GM12892 (cell line): Measurements from ENCODE around the gene PKIG.

ENCODE experiments used
- DNase-seq: peaks from one replicate; pipeline ENCODE4 v3.0.0; 2011; ENCODE audit not compliant: insufficient read length
- FAIRE-seq: peaks from 2 replicates; lab custom pipeline; 2011; peaks lifted over from hg19 to GRCh38; lab: Jason Lieb, UNC
- POLR2A ChIP-seq: IDR thresholded peaks from 2 replicates; pipeline ENCODE4 v1.6.1; 2011; ENCODE audit warnings: low read depth, low read length, control low read depth
- POLR2AphosphoS5 ChIP-seq: IDR thresholded peaks from 2 replicates; pipeline ENCODE4 v1.6.1; 2011; ENCODE audit warnings: low read depth, low read length, control low read depth
- TAF1 ChIP-seq: IDR thresholded peaks from 2 replicates; pipeline ENCODE4 v1.6.1; 2011; ENCODE audit warnings: low read depth, mild to moderate bottlenecking, control low read depth, low read length, borderline replicate concordance

Gene PKIG

GRCh38 chr20:44640522-44640921, 58.1 kb downstream of the PKIG start:
- no peak for TF ChIP-seq POLR2A
- no peak for TF ChIP-seq POLR2AphosphoS5
- no peak for TF ChIP-seq TAF1
- FAIRE-seq (no peak), DNase-seq (no peak)

DNA sequence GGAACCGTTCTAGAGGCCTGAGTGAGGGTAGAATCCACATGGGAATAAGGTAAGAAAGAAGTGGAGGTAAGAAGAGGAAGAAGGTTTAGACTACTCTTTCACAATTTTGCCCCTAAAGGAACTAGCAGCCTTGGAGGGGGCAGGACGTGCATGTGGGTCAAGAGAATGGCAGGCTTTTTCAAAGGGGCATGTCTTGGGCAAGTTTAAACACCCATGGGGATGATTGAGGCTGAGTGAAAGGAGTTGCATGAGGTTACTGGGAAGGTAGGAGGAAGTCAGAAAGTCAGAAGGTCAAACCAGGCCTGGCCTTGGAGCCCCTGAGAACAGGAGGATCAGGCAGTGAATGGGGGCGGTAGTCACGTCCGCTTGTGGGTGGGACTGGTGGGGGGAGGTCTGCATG, 58.9 kb downstream of the PKIG start:
- FAIRE-seq = no peak
- no peak for DNase-seq
- no peak for TF ChIP-seq POLR2AphosphoS5
- no peak for TF ChIP-seq TAF1
- no peak for TF ChIP-seq POLR2A

GRCh38 chr20:44642203-44643153, 60.1 kb downstream of the PKIG start:
- peak; percentile 61 for DNase-seq
- TF ChIP-seq POLR2A (no peak), TAF1 (no peak), POLR2AphosphoS5 (peak; percentile 55)
- FAIRE-seq = peak; percentile 89

DNA sequence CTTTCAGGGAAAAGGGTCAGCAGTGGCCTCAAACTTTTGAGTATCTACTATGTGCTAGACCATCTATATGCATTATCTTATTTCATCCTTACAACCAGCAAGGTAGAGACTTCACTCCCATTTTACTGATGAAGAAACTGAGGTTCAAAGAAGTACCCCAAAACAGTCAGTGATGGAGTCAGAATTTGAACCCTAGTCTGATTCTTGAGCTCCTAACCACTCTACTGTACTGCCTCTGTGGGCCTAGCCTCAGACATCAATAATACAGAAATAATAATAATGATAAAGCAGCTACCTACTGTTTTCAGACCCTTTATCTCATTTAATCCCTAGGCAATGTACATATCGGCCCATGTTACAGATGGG, 60.8 kb downstream of the PKIG start:
- TF ChIP-seq POLR2A (0 out of 2 replicates have a peak, but pooled peaks have one; percentile 2), TAF1 (no peak)
- FAIRE-seq (no peak), DNase-seq (no peak)

- TF ChIP-seq TAF1 (no peak), POLR2A (no peak), POLR2AphosphoS5 (no peak)
- no peak for DNase-seq
- peak; percentile 24 for FAIRE-seq
These were observed 61.3 kb downstream of the PKIG start for GRCh38 chr20:44643596-44644229.

DNA sequence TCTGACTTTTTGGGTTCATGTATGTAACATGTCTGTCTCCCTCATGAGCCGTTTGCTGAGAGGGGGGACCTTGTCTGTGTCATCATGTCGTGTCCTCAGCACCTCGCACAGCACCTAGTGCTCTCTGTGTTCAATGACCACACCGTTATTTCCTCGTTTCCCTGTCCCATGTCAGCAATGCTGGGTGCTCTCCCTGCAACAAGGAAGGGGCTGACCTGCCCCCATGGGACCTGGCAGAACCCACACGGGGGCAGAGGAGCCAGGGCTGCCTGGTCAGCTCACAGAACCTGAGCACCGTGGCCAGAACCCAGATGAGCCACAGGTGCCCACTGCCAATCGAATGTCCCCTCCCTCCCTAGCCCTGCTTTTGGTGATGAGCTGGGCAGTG, 61.8 kb downstream of the PKIG start:
- no peak for DNase-seq

GRCh38 chr20:44644667-44645131, 62.3 kb downstream of the PKIG start:
- FAIRE-seq = peak; percentile 68

More for the DNA sequence above, 61.8 kb downstream of the PKIG start:
- no peak for TF ChIP-seq TAF1
- TF ChIP-seq POLR2AphosphoS5 = no peak
- no peak for TF ChIP-seq POLR2A
- FAIRE-seq = no peak

GRCh38 chr20:44646023-44646640, 63.8 kb downstream of the PKIG start:
- FAIRE-seq = peak; percentile 56
- DNase-seq = no peak
- TF ChIP-seq POLR2AphosphoS5 (peak; percentile 49; the same call in 1 of the 2 replicates), TAF1 (0 out of 2 replicates have a peak, but pooled peaks have one; percentile 37), POLR2A (peak; percentile 45; the same call in 1 of the 2 replicates)

More at GRCh38 chr20:44644667-44645131, 62.3 kb downstream of the PKIG start:
- no peak for DNase-seq
- TF ChIP-seq TAF1 (no peak), POLR2AphosphoS5 (peak; percentile 37; the same call in 1 of the 2 replicates), POLR2A (peak; percentile 33; the same call in 1 of the 2 replicates)

GRCh38 chr20:44646641-44647274, 64.4 kb downstream of the PKIG start:
- TF ChIP-seq POLR2AphosphoS5 (no peak), TAF1 (no peak), POLR2A (no peak)
- DNase-seq (no peak), FAIRE-seq (peak; percentile 78)

DNA sequence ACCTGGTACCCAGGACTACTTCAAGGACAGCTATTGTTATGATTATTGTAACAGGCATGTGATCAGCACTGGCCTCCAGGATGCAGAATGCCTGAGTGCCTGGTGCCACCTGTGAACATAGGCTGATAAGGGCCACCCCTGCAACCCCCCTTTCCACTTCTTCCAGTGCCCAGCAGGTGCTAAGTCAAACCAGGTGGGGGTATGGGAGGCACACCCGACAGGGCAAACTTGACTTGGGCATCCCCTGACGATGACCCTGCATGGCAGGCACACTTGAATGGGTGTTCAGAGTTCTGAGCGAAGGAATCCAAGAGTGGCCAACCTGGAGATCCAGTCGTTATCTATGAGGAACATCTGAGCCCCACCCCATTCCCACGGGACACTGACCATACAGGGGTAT, 65.7 kb downstream of the PKIG start:
- TF ChIP-seq TAF1 = no peak
- TF ChIP-seq POLR2A = no peak
- no peak for TF ChIP-seq POLR2AphosphoS5
- FAIRE-seq = no peak

More for the DNA sequence above, 65.7 kb downstream of the PKIG start:
- no peak for DNase-seq
